ENCODE measurements around the gene PIK3C3.
"Not testable (repeated sequence)": the region's sequence is repeated elsewhere in the genome, so short reads cannot be mapped to it uniquely, and the experiment has no call there.

The PIK3C3 gene

GRCh38 chr18:42049536-42049935 is 94.5 kb downstream of the PIK3C3 start:
- ATAC-seq (replicated peaks); H3K27me3 Mint-ChIP-seq; H3K4me3 Mint-ChIP-seq; H3K4me1 Mint-ChIP-seq; DNase-seq; H3K9me3 Mint-ChIP-seq: not testable (repeated sequence)
- Mint-ChIP-seq H3K36me3 (peaks cover 16 to 23% of the 10 kb centered on the region in 2 donors), H3K27ac (peak overlapping the region; percentile 28)

GRCh38 chr18:42051411-42051810 is 96.4 kb downstream of the PIK3C3 start:
- H3K9me3 Mint-ChIP-seq: no peaks in the 10 kb centered on the region

DNA sequence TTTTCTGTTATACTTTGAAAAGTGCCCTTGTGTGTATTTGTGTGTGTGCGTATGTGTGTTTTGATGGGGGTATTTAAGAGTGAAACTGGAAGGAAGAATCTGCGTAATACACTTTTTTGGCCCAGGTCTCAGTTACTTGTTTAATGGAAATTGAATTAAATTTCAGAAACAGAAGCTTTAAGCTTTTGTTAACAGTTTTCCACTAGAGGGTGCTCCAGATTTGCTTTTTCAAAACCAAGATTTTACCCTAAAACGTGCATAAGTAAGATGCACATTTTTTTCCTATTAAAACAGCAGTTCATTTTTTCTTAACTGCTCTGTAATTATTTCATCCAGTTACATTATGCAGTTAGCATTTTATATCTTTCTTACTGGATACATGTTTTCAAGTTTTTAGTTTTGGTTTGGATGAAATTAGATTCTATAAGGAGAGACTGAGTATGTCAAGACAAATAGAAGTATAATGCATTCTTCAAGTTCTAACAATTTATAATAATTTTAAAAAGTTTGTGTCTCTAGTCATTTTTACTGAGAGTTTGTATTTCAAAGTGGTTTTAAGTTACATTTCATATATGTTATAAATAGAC is 97.2 kb downstream of the PIK3C3 start:
- ATAC-seq (replicated peaks) (no peak), DNase-seq (no peak)
- H3K4me1 Mint-ChIP-seq: no peaks in the 10 kb centered on the region
- no peaks in the 10 kb centered on the region for H3K27me3 Mint-ChIP-seq
- no peak overlapping the region for H3K4me3 Mint-ChIP-seq
- H3K36me3 Mint-ChIP-seq: peaks cover 13 to 15% of the 10 kb centered on the region in 2 donors
- no peak overlapping the region for H3K27ac Mint-ChIP-seq
- no peaks in the 10 kb centered on the region for H3K9me3 Mint-ChIP-seq

More at GRCh38 chr18:42051411-42051810, 96.4 kb downstream of the PIK3C3 start:
- ATAC-seq (replicated peaks): no peak
- H3K36me3 Mint-ChIP-seq: peaks cover 13 to 15% of the 10 kb centered on the region in 2 donors
- H3K4me1 Mint-ChIP-seq: no peaks in the 10 kb centered on the region
- no peak overlapping the region for H3K27ac Mint-ChIP-seq
- no peaks in the 10 kb centered on the region for H3K27me3 Mint-ChIP-seq
- no peak for DNase-seq
- H3K4me3 Mint-ChIP-seq: no peak overlapping the region

DNA sequence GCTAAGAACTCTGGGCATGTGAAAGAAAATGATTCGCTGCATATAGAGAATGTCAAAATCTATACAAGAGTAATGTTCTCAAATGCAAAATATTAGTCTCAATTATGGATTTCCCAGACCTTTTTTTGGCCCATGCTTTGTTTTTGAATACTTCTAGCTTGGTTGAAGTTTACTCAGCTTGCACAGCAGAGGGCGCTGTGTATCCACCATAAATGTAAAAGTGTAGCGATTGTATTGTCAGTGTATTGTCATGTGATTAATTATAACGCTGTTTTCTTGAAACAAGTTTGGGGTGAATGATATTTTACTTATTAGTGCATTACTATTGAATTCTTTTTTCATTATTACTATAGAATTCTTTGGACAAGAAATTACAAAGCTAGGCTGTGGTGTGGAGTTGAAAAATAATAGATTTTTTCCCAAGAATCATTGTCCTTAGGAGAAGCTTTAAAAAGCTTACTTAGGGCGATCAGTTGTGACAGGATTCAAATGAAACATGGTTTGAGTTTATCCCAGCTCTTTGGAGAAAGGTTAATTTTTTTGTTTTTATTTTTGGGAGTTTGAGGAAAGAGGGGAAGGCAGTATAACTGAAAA is 98.3 kb downstream of the PIK3C3 start:
- Mint-ChIP-seq H3K36me3 (peaks cover 9 to 20% of the 10 kb centered on the region in 2 donors), H3K9me3 (no peaks in the 10 kb centered on the region), H3K4me1 (no peaks in the 10 kb centered on the region), H3K27me3 (no peaks in the 10 kb centered on the region), H3K27ac (no peak overlapping the region), H3K4me3 (no peak overlapping the region)
- peak; percentile 77 for ATAC-seq (replicated peaks)
- peak; percentile 26 for DNase-seq

DNA sequence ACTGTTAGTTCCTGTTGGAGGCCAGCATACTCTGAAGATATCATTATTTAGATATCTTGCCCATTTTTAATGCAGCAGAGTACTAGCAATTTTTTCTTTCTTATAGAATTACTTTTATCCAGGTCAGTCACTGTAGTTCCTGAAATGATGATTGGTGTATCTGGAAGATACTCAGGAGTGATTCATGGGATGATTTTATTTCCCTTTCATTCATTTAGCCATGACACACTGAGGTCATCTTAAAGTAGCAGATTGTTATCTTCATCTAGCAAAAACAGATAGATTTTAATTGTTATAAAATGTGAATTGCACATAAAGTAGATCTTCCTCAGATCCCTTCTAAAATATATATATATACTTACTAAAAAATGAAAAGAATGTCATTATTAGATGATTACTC is 109.1 kb downstream of the PIK3C3 start:
- Mint-ChIP-seq H3K36me3 (peaks cover 30 to 44% of the 10 kb centered on the region in 2 donors), H3K4me3 (no peak overlapping the region), H3K9me3 (peaks cover 0 to 1% of the 10 kb centered on the region in 2 donors), H3K27ac (no peak overlapping the region), H3K27me3 (no peaks in the 10 kb centered on the region), H3K4me1 (peaks cover 2 to 6% of the 10 kb centered on the region in 2 donors)
- DNase-seq (no peak), ATAC-seq (replicated peaks) (no peak)

- peaks cover 2 to 6% of the 10 kb centered on the region in 2 donors for H3K4me1 Mint-ChIP-seq
- H3K27ac Mint-ChIP-seq: no peak overlapping the region
- H3K4me3 Mint-ChIP-seq: no peak overlapping the region
- H3K36me3 Mint-ChIP-seq: peaks cover 40 to 56% of the 10 kb centered on the region in 2 donors
- ATAC-seq (replicated peaks) (no peak), DNase-seq (no peak)
- peaks cover 0 to 1% of the 10 kb centered on the region in 2 donors for H3K9me3 Mint-ChIP-seq
- H3K27me3 Mint-ChIP-seq: no peaks in the 10 kb centered on the region
Observed at GRCh38 chr18:42067518-42067917, 112.5 kb downstream of the PIK3C3 start.

DNA sequence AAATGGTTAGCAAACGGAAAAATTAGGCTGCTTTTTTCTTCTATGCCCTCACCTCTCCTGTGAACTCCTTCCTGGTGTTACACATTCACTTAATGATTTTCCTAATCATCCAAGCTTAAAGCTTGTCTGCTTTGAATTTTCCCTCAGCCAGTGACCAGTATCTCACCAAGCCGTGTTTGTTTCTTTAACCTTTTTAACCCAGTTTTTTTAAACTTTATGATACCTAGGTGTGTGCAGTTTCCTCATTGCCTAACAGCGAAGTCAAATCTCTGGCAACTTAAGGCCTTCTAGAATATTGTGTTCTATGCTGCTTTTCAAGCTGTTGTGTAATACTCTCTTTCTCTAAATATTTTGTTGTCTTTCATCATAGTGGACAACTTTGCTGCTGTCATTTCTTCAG is 113.0 kb downstream of the PIK3C3 start:
- Mint-ChIP-seq H3K4me1 (peaks cover 2 to 6% of the 10 kb centered on the region in 2 donors), H3K36me3 (peaks cover 39 to 54% of the 10 kb centered on the region in 2 donors), H3K4me3 (no peak overlapping the region), H3K27ac (no peak overlapping the region), H3K27me3 (no peaks in the 10 kb centered on the region), H3K9me3 (peaks cover 0 to 1% of the 10 kb centered on the region in 2 donors)
- ATAC-seq (replicated peaks) (no peak), DNase-seq (no peak)

- H3K4me3 Mint-ChIP-seq: no peak overlapping the region
- peaks cover 0 to 1% of the 10 kb centered on the region in 2 donors for H3K9me3 Mint-ChIP-seq
- H3K4me1 Mint-ChIP-seq: peaks cover 2 to 6% of the 10 kb centered on the region in 2 donors
- ATAC-seq (replicated peaks) (no peak), DNase-seq (no peak)
- no peak overlapping the region for H3K27ac Mint-ChIP-seq
- no peaks in the 10 kb centered on the region for H3K27me3 Mint-ChIP-seq
- H3K36me3 Mint-ChIP-seq: peaks cover 45 to 61% of the 10 kb centered on the region in 2 donors
Observed at GRCh38 chr18:42069036-42069435, 114.0 kb downstream of the PIK3C3 start.

GRCh38 chr18:42072407-42072806 is 117.4 kb downstream of the PIK3C3 start:
- Mint-ChIP-seq H3K27ac (no peak overlapping the region), H3K4me1 (no peaks in the 10 kb centered on the region), H3K27me3 (no peaks in the 10 kb centered on the region), H3K9me3 (no peaks in the 10 kb centered on the region), H3K4me3 (no peak overlapping the region), H3K36me3 (peaks cover 43 to 58% of the 10 kb centered on the region in 2 donors)
- DNase-seq (no peak), ATAC-seq (replicated peaks) (no peak)

DNA sequence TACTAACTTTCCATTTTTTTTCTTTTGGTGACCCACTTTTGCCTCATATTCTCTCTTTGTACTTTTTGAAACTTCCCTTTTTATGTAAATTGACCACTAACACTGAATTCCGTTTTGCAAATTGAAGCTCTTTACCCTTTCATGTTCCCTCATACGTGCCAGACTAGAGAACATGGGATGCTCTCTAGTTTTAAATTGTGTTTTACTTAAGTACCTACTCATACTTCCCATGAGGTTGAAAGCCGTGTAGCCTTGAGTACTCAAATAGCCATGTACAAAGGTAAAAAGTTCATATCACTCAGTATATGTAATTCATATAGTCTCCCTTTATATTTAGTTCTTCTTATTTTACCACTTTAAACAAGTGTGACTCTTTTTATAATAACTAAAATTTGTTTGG is 119.7 kb downstream of the PIK3C3 start:
- H3K9me3 Mint-ChIP-seq: no peaks in the 10 kb centered on the region
- ATAC-seq (replicated peaks) (no peak), DNase-seq (no peak)
- H3K27ac Mint-ChIP-seq: no peak overlapping the region
- H3K36me3 Mint-ChIP-seq: peaks cover 42 to 57% of the 10 kb centered on the region in 2 donors
- no peaks in the 10 kb centered on the region for H3K27me3 Mint-ChIP-seq
- H3K4me3 Mint-ChIP-seq: no peak overlapping the region
- H3K4me1 Mint-ChIP-seq: no peaks in the 10 kb centered on the region

DNA sequence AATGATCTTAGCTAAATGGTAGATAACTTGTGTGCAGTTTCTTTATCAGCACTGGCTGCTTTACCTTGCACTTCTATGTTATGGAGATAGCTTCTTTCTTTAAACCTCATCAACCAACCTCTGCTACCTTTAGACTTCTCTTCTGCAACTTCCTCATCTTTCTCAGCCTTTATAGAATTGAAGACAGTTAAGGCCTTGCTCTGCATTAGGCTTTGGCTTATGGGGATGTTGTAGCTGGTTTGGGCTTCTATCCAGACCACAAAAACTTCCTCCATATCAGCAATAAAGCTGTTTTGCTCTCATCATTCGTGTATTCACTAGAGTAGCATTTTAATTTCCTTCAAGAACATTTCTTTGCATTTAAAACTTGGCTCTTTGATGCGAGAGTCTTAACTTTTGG is 123.7 kb downstream of the PIK3C3 start:
- Mint-ChIP-seq H3K36me3 (peaks cover 35 to 54% of the 10 kb centered on the region in 2 donors), H3K27me3 (no peaks in the 10 kb centered on the region), H3K9me3 (no peaks in the 10 kb centered on the region), H3K27ac (no peak overlapping the region), H3K4me3 (no peak overlapping the region), H3K4me1 (no peaks in the 10 kb centered on the region)
- no peak for ATAC-seq (replicated peaks)
- no peak for DNase-seq

- DNase-seq: no peak
- no peaks in the 10 kb centered on the region for H3K27me3 Mint-ChIP-seq
- H3K4me1 Mint-ChIP-seq: no peaks in the 10 kb centered on the region
- H3K27ac Mint-ChIP-seq: no peak overlapping the region
- H3K9me3 Mint-ChIP-seq: no peaks in the 10 kb centered on the region
- no peak overlapping the region for H3K4me3 Mint-ChIP-seq
- peaks cover 30 to 48% of the 10 kb centered on the region in 2 donors for H3K36me3 Mint-ChIP-seq
- no peak for ATAC-seq (replicated peaks)
Observed at GRCh38 chr18:42080340-42080739, 125.3 kb downstream of the PIK3C3 start.

DNA sequence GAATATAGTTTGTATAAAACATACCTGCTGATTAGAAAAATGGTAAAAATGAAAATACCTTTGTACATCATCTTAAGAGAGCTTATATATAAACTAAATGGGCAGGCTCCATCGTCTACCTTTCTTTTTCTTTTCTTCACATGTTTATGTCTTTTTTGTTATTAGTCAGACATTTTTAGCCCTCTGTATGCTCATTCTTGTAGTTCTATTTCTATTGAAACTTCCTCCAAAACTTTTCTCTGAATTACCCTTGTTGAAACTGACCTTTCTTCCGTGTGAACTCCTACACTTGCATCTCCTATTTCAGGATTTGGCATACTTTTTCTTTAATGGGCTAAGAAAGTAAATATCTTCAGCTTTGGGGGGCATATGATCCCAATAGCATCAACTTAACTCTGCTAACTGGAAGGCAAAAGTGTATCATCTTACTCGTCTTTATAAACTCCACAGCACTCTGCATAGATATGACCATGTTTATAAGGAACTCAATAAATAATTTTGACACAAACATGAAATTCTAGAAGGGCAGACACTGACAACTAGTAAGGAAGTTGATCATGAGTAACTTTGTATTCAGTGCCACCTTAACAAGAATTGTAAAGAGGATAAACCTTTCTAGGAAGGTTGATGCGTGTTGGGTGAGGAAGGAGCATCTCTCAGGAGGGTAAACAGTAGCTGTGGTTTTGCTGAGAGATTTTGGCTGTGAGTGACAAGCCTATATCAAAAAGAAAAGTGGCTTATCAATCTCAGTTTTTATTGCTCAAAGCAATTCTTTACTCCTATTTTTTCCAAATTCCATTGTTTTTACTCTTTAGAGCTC is 127.6 kb downstream of the PIK3C3 start:
- ATAC-seq (replicated peaks): no peak
- Mint-ChIP-seq H3K27me3 (no peaks in the 10 kb centered on the region), H3K4me3 (no peak overlapping the region), H3K27ac (no peak overlapping the region), H3K4me1 (no peaks in the 10 kb centered on the region), H3K9me3 (peaks cover 5 to 11% of the 10 kb centered on the region in 2 donors), H3K36me3 (peaks cover 37 to 55% of the 10 kb centered on the region in 2 donors)
- no peak for DNase-seq

GRCh38 chr18:42086288-42086687 is 131.3 kb downstream of the PIK3C3 start:
- Mint-ChIP-seq H3K27me3 (no peaks in the 10 kb centered on the region), H3K4me1 (no peaks in the 10 kb centered on the region), H3K36me3 (peaks cover 31 to 41% of the 10 kb centered on the region in 2 donors), H3K27ac (no peak overlapping the region), H3K4me3 (no peak overlapping the region), H3K9me3 (peaks cover 5 to 13% of the 10 kb centered on the region in 2 donors)
- ATAC-seq (replicated peaks): no peak
- DNase-seq: no peak

- H3K36me3 Mint-ChIP-seq: peaks cover 27 to 34% of the 10 kb centered on the region in 2 donors
- peaks cover 5 to 13% of the 10 kb centered on the region in 2 donors for H3K9me3 Mint-ChIP-seq
- no peak overlapping the region for H3K4me3 Mint-ChIP-seq
- DNase-seq (no peak), ATAC-seq (replicated peaks) (no peak)
- no peaks in the 10 kb centered on the region for H3K4me1 Mint-ChIP-seq
- H3K27ac Mint-ChIP-seq: no peak overlapping the region
- no peaks in the 10 kb centered on the region for H3K27me3 Mint-ChIP-seq
Observed at GRCh38 chr18:42087235-42087634, 132.2 kb downstream of the PIK3C3 start.
